ENCODE measurements around the gene CTAGE9. TPM values are rescaled to one million over a fixed set of nuclear protein-coding genes. Genes with fewer than 3 reads are reported as not detected.

Gene CTAGE9
- total RNA-seq, 4 donors from 2014 or later = 0.75 TPM; not detected in 3

DNA sequence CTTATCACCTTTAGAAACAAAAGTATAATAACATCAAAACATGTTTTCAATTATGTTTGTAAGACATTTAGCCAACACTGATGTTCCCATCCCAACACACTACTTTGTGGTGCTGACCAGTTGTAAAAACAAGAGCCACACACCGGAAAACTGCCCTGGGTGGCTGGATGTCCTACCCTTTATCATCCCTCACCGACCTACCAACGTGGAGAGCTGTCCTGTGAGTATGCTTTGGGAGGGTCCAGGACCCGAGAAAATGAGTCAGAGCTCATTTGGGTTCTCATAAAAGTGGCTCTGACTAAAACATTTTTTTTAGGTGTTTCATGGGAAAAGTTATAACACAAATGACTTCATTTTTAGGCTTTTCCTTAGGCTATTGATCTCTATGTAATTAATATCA is 29.3 kb upstream of the CTAGE9 start:
- H3K4me1 ChIP-seq = no peaks in the 10 kb centered on the region
- intact Hi-C loops (cut with DNase I) = no loop called here
- no peaks in the 10 kb centered on the region for H3K36me3 ChIP-seq
- TF ChIP-seq, protein P1, sequence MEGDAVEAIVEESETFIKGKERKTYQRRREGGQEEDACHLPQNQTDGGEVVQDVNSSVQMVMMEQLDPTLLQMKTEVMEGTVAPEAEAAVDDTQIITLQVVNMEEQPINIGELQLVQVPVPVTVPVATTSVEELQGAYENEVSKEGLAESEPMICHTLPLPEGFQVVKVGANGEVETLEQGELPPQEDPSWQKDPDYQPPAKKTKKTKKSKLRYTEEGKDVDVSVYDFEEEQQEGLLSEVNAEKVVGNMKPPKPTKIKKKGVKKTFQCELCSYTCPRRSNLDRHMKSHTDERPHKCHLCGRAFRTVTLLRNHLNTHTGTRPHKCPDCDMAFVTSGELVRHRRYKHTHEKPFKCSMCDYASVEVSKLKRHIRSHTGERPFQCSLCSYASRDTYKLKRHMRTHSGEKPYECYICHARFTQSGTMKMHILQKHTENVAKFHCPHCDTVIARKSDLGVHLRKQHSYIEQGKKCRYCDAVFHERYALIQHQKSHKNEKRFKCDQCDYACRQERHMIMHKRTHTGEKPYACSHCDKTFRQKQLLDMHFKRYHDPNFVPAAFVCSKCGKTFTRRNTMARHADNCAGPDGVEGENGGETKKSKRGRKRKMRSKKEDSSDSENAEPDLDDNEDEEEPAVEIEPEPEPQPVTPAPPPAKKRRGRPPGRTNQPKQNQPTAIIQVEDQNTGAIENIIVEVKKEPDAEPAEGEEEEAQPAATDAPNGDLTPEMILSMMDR (IDR thresholded peaks at IDR 0.05) = no peak
- TF ChIP-seq POLR2A (IDR thresholded peaks at IDR 0.05) = no peak
- no peak overlapping the region for H3K4me3 ChIP-seq (replicated peaks in 1 of 3)
- DNase-seq = no peak
- H3K9me3 ChIP-seq = no peaks in the 10 kb centered on the region
- no peaks in the 10 kb centered on the region for H3K27me3 ChIP-seq
- WGBS, 2 donors = 89 to 90% methylated on average over 4 of the region's 4 CpGs
- H3K27ac ChIP-seq = no peak overlapping the region

DNA sequence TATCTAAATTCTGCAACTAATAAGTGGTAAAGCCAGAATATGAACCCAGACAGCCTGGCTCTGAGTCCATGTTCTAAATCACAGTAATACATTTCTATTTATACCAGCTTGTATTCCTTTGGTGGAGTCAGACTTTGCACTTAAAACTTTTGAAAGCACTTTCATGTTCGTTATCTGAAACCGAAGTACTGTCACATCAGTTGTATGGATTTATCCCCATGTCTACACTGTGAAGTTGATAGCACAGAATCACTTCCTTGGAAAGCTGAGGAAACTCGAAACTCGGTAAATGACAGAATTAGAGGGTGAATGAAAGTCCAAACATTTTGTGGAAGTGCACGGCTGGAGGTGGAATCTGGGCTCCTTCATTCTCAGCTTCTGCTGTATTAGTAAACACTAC is 28.3 kb upstream of the CTAGE9 start:
- no peaks in the 10 kb centered on the region for H3K36me3 ChIP-seq
- TF ChIP-seq, protein P1 (IDR thresholded peaks at IDR 0.05) = no peak
- no peak for TF ChIP-seq POLR2A (IDR thresholded peaks at IDR 0.05)
- no peak overlapping the region for H3K4me3 ChIP-seq (replicated peaks in 1 of 3)
- H3K4me1 ChIP-seq = no peaks in the 10 kb centered on the region
- no peaks in the 10 kb centered on the region for H3K27me3 ChIP-seq
- 91 to 93% methylated on average over 5 of the region's 5 CpGs for WGBS, 2 donors
- intact Hi-C loops (cut with DNase I) = no loop called here
- DNase-seq = no peak
- no peaks in the 10 kb centered on the region for H3K9me3 ChIP-seq
- H3K27ac ChIP-seq = no peak overlapping the region

DNA sequence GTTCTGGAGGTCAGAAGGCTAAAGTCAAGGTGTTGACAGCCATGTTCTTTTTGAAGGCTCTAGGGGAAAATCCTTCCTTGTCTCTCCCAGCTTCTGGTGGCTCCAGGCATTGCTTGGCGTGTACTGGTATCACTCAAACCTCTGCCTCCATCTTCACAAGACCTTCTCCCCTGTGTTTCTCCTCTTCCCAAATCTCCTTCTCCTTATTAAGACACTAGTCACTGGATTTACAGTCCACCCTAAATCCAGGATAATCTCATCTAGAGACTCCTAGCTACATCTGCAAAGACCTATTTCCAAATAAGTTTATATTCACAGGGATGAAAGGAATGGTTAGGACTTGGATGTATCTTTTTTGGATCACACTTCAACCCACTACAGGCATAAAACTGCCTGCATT is 26.0 kb upstream of the CTAGE9 start:
- Histone ChIP-seq H3K27me3 (no peaks in the 10 kb centered on the region), H3K9me3 (no peaks in the 10 kb centered on the region), H3K4me1 (no peaks in the 10 kb centered on the region), H3K27ac (no peak overlapping the region), H3K36me3 (no peaks in the 10 kb centered on the region), H3K4me3 (replicated peaks in 1 of 3) (no peak overlapping the region)
- DNase-seq = no peak
- 96 to 100% methylated on average over 1 of the region's 1 CpG for WGBS, 2 donors
- intact Hi-C loops (cut with DNase I) = no loop called here
- TF ChIP-seq POLR2A (IDR thresholded peaks at IDR 0.05) = no peak
- TF ChIP-seq, protein P1 (IDR thresholded peaks at IDR 0.05) = no peak

DNA sequence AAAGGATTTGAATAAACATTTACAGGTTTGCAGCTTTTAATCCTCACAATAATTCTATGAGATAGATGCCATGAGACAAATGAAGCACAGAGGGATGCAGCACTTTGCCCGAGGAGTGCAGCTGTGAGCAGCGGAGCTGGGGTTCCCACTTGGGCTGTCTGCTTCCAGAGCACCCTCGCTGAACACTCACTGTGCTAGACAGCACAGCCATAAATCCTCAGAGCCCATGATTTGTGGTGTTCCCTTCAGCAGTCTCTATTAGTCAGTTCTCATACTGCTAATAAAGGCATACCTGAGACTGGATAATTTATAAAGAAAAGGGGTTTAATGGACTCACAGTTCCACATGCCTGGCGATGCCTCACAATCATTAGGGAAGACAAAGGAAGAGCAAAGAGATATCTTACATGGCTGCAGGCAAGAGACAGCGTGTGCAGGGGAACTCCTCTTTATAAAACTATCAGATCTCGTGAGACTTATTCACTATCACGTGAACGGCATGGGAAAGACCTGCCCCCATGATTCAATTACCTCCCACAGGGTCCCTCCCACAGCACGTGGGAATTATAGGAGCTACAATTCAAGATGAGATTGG is 25.3 kb upstream of the CTAGE9 start:
- Histone ChIP-seq H3K36me3 (no peaks in the 10 kb centered on the region), H3K4me3 (replicated peaks in 1 of 3) (no peak overlapping the region), H3K4me1 (no peaks in the 10 kb centered on the region), H3K9me3 (no peaks in the 10 kb centered on the region), H3K27me3 (no peaks in the 10 kb centered on the region), H3K27ac (no peak overlapping the region)
- no peak for TF ChIP-seq POLR2A (IDR thresholded peaks at IDR 0.05)
- TF ChIP-seq, protein P1 (IDR thresholded peaks at IDR 0.05) = no peak
- intact Hi-C loops (cut with DNase I) = no loop called here
- 83 to 84% methylated on average over 9 of the region's 9 CpGs for WGBS, 2 donors
- DNase-seq = no peak

DNA sequence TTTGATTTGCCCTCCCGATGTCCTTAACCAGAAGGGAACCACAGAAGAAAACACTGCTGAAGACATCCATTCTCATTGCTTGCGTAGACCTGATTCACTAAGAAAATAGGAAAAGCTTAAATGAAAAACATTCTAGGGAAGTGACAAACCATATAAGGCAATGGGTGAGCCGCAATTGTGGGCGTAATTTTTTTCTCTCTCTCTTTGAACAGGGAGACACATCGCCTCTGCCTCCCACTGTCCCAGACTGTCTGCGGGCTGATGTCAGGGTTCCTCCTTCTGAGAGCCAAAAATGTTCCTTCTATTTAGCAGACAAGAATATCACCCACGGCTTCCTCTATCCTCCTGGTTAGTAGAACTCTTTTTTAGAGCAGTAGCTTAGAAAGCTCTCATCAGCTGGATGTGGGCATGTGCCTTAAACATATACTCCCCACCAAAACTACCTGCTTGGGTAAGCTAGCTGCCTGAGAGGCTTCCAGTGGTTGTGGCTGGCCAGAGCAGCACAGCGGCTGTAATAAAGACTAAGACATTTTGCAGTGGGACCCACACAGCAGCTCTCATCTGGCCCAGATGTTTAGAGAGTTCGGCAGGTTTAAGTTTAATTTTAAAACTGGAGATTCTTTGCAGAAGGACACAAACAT is 22.7 kb upstream of the CTAGE9 start:
- H3K9me3 ChIP-seq = no peaks in the 10 kb centered on the region
- no peak overlapping the region for H3K27ac ChIP-seq
- H3K4me3 ChIP-seq (replicated peaks in 1 of 3) = no peak overlapping the region
- WGBS, 2 donors = 83 to 89% methylated on average over 9 of the region's 9 CpGs
- intact Hi-C loops (cut with DNase I) = no loop called here
- no peaks in the 10 kb centered on the region for H3K4me1 ChIP-seq
- DNase-seq = no peak
- H3K36me3 ChIP-seq = no peaks in the 10 kb centered on the region
- TF ChIP-seq, protein P1 (IDR thresholded peaks at IDR 0.05) = no peak
- no peak for TF ChIP-seq POLR2A (IDR thresholded peaks at IDR 0.05)
- no peaks in the 10 kb centered on the region for H3K27me3 ChIP-seq

Data from thyroid gland (tissue), 4 donors.